DMS 273 treated with DMSO at 0.1 percent for 48 hours (cell line): ENCODE data around the gene NFATC3.

Experiments
- DNase-seq: peaks from one replicate; lab custom pipeline; 2025; lab: John Stamatoyannopoulos, UW

NFATC3 gene

DNA sequence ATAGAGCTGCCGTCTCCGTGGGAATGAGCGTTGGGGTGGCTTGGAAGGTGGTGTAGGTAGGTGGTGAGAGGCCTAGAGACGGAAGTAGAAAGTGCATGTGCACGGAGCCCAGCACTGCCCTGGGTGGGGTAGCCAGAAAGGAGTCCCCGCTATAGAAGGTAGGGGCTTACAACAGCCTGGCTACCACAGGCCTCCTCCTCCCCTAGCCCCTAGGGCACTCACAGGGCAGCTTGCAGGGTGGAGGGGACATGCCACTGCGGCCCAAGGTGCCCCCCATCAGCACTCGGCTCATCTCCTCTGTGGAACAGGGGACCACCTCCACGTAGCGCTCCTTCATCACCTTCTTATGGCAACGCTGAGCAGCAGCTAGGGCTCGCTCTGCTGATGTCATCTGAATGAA lies 145.8 kb downstream of the NFATC3 start:
- no peak for DNase-seq

DNA sequence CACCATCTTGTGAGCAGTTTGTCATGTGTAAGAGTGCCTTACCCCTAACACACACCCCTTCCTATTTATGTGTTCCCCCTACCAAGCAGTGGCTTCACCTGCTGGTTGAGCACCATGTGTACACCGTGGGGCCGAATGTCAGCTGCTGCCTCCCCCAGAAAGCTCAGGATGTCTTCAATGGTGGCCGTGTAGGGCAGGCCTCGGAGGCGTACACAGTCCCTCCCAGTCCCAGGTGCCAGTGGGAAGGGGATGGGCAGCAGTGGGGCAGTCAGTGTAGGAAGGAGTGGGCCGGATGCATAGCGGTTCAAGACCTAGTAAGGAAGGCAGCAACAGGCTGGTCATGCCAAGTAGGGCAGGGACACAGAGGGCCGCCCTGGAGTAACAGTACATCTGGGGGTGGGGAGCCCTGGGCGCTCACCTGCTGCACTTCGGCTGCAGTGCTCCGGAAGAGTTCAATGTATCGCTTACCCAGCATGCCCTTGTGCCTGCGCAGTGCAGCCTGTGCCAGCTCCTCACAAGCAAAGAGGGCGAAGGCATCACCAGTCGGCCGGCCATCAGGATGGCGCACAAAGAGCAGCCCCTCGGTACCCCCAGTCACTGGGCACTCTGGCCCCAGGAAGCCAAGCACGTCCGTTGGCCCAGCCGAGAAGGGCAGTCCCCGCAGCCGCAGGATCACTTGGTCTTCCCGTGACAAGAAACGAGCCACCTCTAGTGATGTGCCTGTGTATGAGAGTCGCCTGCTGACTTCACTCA lies 146.4 kb downstream of the NFATC3 start:
- DNase-seq: no peak

DNA sequence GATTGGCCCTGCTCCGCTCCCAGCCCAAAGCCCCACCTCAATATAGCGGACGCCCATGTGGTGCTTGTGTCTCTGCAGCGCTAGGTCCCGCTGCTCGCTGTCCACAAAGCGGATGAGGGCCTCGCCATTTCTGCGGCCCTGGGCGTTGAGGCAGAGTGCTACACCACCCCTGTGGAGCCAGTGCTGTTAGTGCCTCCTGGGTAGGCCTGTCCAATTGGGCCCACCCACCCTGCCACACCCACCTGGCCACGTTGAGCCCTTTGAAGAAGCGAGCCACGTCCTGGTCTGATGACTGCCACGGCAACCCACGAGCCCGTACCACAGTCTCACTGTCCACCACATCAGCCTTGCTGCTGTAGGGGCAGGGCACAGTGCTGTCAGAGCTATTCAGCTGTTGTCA lies 147.2 kb downstream of the NFATC3 start:
- no peak for DNase-seq

- DNase-seq: no peak
Measured at GRCh38 chr16:68233085-68233834, 148.1 kb downstream of the NFATC3 start.

DNA sequence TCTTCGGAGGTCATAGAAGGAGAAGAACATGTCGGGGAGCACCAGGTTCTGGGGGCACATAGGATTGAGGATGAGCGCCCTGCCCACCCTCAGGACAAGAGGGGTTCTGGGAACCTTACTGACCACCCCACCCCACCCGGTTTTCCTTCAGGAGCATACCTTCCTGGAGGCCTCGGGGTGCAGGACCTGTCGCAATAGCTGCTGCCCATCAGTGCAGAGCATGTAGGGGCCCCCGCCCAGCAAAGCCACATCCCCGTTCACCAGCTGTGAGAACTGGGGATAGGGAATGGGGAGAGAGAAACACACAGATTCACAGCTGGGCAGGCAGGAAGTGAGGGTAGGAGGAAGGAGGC lies 148.6 kb downstream of the NFATC3 start:
- no peak for DNase-seq

GRCh38 chr16:68234188-68235107 lies 149.3 kb downstream of the NFATC3 start:
- no peak for DNase-seq

DNA sequence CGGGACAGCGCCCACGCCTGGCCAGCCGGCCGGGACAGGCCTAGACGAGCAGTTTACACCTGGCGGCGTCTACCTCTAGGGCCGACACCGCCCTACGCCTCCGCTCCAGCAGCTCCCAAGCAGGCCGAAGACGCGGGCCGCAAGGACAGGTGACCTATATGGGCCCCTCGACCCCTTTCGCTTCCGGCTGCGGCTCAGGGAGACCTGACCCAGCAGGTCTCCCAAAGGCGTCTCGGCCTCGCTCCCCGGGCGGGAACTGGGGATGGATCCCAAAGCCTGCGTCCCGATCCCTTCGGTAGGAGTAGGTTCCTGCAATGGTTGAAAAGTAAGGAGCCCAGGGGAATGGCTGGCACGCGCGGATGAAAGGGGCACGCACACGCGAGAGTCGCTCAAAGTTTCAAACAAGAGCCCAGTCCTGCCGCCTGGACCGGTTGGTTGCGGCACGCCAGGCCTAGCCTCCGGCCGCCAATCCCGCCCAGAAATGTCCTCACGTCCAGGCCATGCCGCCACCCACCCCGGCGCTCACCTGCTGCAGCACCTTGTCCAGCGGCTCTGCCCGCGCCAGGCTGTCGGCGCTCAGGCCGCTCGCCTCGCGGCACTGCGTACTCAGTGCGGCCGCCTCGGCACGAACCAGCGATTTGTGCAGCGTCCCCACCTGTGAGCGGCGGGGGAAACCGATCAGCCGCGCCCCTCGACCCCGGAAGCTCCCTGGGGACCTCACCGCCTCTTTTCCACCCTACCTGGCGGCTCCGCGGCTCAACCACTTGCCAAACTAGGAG lies 150.1 kb downstream of the NFATC3 start:
- DNase-seq: no peak

DNA sequence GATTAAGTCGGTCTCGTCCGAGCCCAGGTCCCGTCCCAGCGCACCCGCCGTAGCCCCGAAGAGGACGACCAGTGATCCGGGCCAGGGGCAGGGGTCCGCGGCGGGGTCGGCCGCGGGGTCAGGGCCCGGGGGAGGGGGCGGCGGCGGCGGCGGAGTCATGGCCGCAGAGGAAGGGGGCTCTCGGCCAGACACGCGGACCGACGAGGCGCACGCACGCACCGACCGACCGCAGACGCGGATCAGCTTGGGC lies 150.6 kb downstream of the NFATC3 start, which contains the start of gene ESRP2:
TSS of gene ESRP2 (minus strand) at position 241 of the 250 bp plus-strand sequence. CDS start at position 159, 82 bp downstream.
- no peak for DNase-seq

GRCh38 chr16:68236137-68236825 lies 151.1 kb downstream of the NFATC3 start:
- no peak for DNase-seq

- no peak for DNase-seq
Measured at GRCh38 chr16:68236826-68237242, 151.7 kb downstream of the NFATC3 start.

DNA sequence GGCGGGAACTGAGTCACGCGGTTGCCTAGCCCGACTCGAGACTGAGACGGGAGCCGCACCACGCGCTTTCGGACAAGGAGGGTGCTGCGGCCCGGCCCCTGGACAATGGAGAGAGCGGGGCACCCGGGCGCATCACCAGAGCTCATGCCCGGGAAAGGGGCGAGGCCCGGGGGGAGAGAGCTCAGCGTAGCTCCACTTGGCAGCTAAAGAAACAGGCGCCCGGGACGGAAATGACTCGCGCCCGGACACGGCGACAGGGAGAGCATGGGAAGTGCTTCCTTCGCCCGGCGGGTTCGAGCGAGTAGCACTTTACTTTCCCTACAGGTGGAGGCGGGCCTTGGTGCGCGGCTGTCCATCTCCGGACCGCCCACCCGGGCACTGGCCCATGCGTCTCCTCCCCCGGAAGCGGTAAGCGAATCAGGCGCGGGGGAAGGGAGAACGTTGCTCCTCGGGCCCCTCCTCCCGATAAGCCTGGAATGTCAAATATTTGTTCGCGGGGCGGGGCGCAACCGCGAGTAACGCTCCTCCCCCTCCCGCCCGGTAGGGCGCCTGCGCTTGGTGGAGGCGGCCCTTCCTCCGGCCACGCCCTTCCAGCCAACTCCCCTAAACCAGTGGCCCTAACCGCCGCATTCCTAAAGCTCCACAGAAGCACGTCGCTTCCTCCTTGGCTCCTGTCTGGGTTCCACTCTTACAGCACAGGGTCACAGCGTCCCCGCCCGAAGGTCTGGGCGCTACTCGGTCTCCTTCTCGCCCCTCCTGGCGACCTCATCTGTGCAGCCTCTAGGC lies 152.3 kb downstream of the NFATC3 start:
- peak; percentile 94 for DNase-seq

DNA sequence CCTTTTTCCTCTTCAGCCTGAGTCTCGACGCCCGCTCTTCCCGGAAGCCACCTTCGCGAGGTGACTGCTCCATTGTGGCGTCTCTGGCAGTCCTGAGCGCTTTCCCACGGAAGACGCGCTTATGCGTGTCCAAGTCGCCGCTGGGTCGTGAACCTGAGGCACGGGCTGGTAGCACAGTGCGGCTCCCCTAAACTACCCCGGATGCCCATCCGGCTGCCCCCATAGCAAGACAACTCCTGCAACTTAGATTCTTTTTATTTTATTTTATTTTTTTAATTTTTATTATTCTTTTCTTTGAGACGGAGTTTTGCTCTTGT lies 152.8 kb downstream of the NFATC3 start:
- DNase-seq: no peak

GRCh38 chr16:68242085-68242484 lies 156.9 kb downstream of the NFATC3 start:
- DNase-seq: no peak

- DNase-seq: no peak
Measured at GRCh38 chr16:68242926-68243858, 158.0 kb downstream of the NFATC3 start.

DNA sequence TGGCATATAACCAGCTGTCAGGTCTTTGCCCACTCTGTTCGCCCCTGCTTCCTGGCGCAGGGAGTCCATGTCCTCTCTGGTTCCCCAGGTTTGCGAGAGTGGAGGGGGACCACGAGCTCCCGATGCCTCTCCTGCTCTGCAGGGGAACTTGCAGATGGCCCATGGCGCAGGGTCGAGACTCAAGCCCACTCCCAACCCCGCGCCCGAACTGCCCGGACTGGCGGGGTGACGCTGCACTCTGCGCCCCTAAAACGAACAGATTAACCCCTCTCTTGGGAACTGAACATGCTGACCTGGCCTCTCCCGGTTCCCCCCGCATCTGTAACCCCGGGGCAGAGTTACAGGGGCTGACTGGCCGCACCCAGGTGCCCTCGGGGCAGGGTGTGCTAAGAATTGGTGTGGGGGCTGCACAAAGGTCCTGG lies 159.3 kb downstream of the NFATC3 start:
- no peak for DNase-seq

DNA sequence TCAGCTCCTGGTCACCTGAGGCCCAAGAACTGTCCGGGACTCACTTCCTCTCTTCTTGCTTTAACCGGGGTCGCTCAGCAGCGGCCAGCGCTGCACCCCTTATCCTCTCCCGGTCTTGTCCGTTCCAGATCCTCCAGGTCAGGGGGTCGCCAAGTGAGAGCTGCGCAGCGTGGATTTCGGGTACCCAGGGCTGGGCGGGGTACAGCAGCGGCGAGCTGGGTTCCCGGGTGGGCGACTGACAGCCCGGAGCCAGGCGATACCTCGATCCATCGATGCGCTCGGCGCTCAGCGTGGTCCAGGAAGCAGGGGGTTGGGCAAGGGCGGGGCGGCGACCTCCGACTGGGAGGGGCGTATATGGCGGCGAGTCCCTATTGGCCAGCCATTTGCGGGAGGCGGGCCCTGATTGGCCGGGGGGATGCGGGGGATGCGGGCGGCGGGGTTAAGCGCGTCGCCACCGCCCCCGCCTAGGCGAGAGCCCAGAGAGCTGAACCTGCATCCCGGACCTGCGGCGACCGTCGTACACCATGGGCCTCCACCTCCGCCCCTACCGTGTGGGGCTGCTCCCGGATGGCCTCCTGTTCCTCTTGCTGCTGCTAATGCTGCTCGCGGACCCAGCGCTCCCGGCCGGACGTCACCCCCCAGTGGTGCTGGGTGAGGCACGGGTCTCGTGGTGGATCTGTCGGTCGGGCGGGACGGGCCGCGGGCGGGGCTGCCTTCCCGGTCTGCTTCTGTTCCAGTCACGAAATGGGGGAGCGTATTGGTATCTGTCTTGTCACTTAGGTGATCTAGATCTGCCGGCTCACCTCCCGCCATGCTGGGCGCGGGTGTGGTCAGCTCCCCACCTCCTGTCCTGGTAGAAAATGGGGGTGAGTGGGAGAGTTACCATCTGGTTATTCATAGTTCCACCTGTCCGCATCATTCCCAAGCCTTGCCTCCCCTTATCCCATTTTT lies 160.0 kb downstream of the NFATC3 start, which contains the start of gene PLA2G15:
TSS of gene PLA2G15 (plus strand) at position 471 of the 951 bp plus-strand sequence. CDS start at position 525, 54 bp downstream.
- peak; percentile 68 for DNase-seq

- DNase-seq: no peak
Measured at GRCh38 chr16:68246121-68246520, 161.0 kb downstream of the NFATC3 start.

GRCh38 chr16:68246666-68247065 lies 161.5 kb downstream of the NFATC3 start:
- no peak for DNase-seq
